Measurements from ENCODE around the gene TP63. TPM values are rescaled to one million over a fixed set of nuclear protein-coding genes. Genes with fewer than 3 reads are reported as not detected.

TP63 gene
- total RNA-seq, 1 donor: 1.8 TPM

GRCh38 chr3:189613122-189613521, 18.1 kb upstream of the TP63 start:
- Histone ChIP-seq H3K79me2 (ENCODE audit: insufficient read depth, low read length) (no peaks in the 10 kb centered on the region), H2AFZ (ENCODE audit: low read length) (no peak overlapping the region), H3K27ac (ENCODE audit: low read depth, low read length) (no peak overlapping the region), H3K4me1 (ENCODE audit: insufficient read depth, low read length) (no peaks in the 10 kb centered on the region), H3K4me2 (ENCODE audit: insufficient read depth, low read length) (no peak overlapping the region), H3K36me3 (ENCODE audit: insufficient read depth, low read length) (no peaks in the 10 kb centered on the region), H3K9me3 (ENCODE audit: low read depth, low read length) (no peaks in the 10 kb centered on the region), H3K4me3 (ENCODE audit: insufficient read depth, low read length) (no peak overlapping the region), H3K27me3 (ENCODE audit: insufficient read depth, low read length) (no peaks in the 10 kb centered on the region), H4K20me1 (ENCODE audit: insufficient read depth, low read length) (no peaks in the 10 kb centered on the region)
- no peak for TF ChIP-seq CTCF (IDR thresholded peaks at IDR 0.05; ENCODE audit: extremely low read depth, low read depth, low read length)
- no peak for DNase-seq (ENCODE audit: insufficient read length, low spot score, missing footprints)

DNA sequence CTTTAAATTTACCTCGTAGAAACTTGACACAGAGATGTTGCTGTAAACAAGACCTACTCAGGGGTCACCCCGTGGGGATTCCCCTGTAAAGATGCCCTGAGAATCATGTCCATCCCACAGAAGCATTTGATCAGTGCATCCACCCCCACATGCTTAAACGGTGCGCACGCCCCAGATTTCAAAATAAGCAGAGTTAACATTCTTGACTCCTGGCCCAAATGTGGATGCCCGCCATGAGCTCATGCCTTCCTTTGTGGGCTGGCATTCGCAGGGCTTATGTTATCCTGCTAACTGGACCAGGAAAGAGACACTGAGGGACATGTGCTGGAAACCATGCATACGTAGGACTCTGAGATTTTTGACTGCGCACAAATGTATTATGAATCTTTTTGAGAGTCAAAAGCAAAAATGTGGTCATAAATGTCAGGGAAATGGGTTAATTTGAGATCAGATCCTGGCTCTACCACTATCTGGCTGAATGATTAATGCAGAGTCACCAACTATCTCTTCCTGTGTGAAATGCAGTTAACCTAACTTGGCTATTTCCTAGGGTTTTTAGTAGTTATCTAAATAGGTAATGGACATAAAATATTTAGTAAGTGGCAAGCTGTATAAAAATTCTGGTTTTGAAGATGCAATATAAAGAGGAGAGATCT, 9.1 kb upstream of the TP63 start:
- DNase-seq (ENCODE audit: insufficient read length, low spot score, missing footprints): peak; percentile 56
- H4K20me1 ChIP-seq (ENCODE audit: insufficient read depth, low read length): no peaks in the 10 kb centered on the region
- H3K4me3 ChIP-seq (ENCODE audit: insufficient read depth, low read length): no peak overlapping the region
- H3K9me3 ChIP-seq (ENCODE audit: low read depth, low read length): no peaks in the 10 kb centered on the region
- H3K27ac ChIP-seq (ENCODE audit: low read depth, low read length): no peak overlapping the region
- peak overlapping the region; percentile 15 for H3K4me2 ChIP-seq (ENCODE audit: insufficient read depth, low read length)
- TF ChIP-seq CTCF (IDR thresholded peaks at IDR 0.05; ENCODE audit: extremely low read depth, low read depth, low read length): no peak
- no peak overlapping the region for H2AFZ ChIP-seq (ENCODE audit: low read length)
- no peaks in the 10 kb centered on the region for H3K79me2 ChIP-seq (ENCODE audit: insufficient read depth, low read length)
- H3K27me3 ChIP-seq (ENCODE audit: insufficient read depth, low read length): no peaks in the 10 kb centered on the region
- peaks cover 12% of the 10 kb centered on the region for H3K4me1 ChIP-seq (ENCODE audit: insufficient read depth, low read length)
- H3K36me3 ChIP-seq (ENCODE audit: insufficient read depth, low read length): no peaks in the 10 kb centered on the region

GRCh38 chr3:189622629-189623028, 8.6 kb upstream of the TP63 start:
- DNase-seq (ENCODE audit: insufficient read length, low spot score, missing footprints): no peak
- Histone ChIP-seq H4K20me1 (ENCODE audit: insufficient read depth, low read length) (no peaks in the 10 kb centered on the region), H3K79me2 (ENCODE audit: insufficient read depth, low read length) (no peaks in the 10 kb centered on the region), H3K9me3 (ENCODE audit: low read depth, low read length) (no peaks in the 10 kb centered on the region), H3K4me3 (ENCODE audit: insufficient read depth, low read length) (no peak overlapping the region), H2AFZ (ENCODE audit: low read length) (no peak overlapping the region), H3K27me3 (ENCODE audit: insufficient read depth, low read length) (no peaks in the 10 kb centered on the region), H3K36me3 (ENCODE audit: insufficient read depth, low read length) (no peaks in the 10 kb centered on the region), H3K27ac (ENCODE audit: low read depth, low read length) (no peak overlapping the region), H3K4me1 (ENCODE audit: insufficient read depth, low read length) (peaks cover 12% of the 10 kb centered on the region), H3K4me2 (ENCODE audit: insufficient read depth, low read length) (no peak overlapping the region)
- TF ChIP-seq CTCF (IDR thresholded peaks at IDR 0.05; ENCODE audit: extremely low read depth, low read depth, low read length): no peak

DNA sequence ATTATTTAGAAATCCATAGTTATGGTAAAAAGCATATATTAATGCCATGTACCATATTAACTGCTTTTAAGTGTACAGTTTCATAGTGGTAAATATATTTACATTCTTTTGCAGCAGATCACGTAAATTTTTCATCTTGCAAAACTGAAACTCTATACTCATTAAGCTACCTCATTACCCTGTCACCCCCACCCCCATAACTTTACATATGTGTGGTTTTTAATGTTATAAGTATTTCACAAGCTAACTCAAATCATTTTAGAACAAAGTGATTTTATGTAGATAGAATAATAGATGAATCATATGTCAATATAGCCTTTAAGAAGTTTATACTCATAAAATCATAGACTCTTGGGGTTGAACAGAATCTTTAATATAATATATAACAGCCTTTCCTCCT, 7.1 kb upstream of the TP63 start:
- DNase-seq (ENCODE audit: insufficient read length, low spot score, missing footprints): no peak
- Histone ChIP-seq H4K20me1 (ENCODE audit: insufficient read depth, low read length) (no peaks in the 10 kb centered on the region), H3K79me2 (ENCODE audit: insufficient read depth, low read length) (no peaks in the 10 kb centered on the region), H2AFZ (ENCODE audit: low read length) (no peak overlapping the region), H3K4me3 (ENCODE audit: insufficient read depth, low read length) (no peak overlapping the region), H3K27me3 (ENCODE audit: insufficient read depth, low read length) (no peaks in the 10 kb centered on the region), H3K4me2 (ENCODE audit: insufficient read depth, low read length) (no peak overlapping the region), H3K4me1 (ENCODE audit: insufficient read depth, low read length) (peaks cover 12% of the 10 kb centered on the region), H3K36me3 (ENCODE audit: insufficient read depth, low read length) (no peaks in the 10 kb centered on the region), H3K9me3 (ENCODE audit: low read depth, low read length) (no peaks in the 10 kb centered on the region), H3K27ac (ENCODE audit: low read depth, low read length) (no peak overlapping the region)
- no peak for TF ChIP-seq CTCF (IDR thresholded peaks at IDR 0.05; ENCODE audit: extremely low read depth, low read depth, low read length)

Measured in osteoblast (primary cell).